Stimulated activated CD8-positive, alpha-beta memory T cell treated with anti-CD3 and anti-CD28 coated beads, Interleukin-7, amount 100 ng/mL, for 4 hours (primary cell): ENCODE measurements around the gene ARL3.

Experiments used
- DNase-seq, 2 donors: peaks; one replicate each; pipeline ENCODE4 v3.0.0-alpha.2; 2020; ENCODE audit warnings: low read depth in 2 of 2

The ARL3 gene

DNA sequence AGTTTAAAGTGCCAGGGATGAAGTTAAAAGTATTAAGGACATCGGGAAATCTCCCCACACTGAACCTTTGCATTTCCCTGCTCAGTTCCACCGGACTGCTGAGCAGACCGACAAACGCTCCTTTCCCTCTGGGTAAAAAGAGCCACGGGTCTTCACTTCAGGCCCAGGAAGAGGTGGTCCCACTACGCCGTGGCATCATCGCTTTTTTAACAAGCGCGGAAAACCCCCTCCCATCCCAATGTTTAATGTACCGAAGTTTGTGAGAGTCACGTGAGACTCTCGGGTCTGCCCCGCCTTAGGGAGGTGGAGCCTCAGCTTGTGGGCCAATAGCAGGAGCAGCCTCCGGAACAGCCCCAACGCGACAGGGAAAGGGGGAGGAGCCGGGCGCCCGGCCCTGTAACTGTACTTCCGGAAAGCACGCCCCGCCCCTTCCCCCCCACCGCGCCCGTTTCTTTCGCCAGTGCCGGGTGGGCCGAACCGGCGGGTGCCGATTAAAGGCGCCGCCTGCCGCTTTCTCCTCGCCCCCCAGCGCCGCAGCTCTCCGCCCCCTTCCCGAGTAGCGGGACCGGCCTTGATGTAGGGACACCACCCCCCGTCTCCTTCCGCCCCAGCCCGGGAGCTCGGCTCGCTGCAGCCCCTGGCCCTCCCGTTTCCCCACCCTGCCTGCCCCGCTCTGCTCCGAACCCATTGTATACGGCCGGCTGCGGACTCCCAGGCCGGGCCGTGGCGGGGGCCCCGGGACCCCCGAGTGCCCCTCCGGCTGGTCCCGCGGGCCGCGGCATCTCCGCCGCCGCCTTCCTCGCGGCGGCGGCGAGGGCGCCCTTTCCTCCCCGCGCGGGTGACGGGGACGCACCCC lies 72.1 kb downstream of the ARL3 start:
- DNase-seq = peak; percentile 95 to 98

DNA sequence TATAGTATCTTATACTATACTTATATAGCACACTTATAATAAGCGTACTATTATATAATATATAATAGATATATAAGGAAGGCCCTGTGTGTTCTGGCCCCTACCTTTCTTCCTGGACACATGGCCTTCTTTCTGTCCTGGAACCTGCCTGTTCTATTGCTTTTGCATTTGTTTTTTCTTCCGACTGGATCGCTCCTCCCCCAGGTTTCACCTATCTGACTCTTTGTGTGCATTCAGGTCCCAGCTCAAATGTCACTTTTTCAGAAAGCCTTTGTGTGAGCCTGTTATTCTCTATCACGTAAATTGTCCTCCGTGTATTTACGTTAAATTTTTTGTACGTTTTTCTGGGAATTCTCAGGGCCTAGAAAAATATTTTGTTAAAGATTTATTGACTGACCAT lies 72.8 kb downstream of the ARL3 start:
- DNase-seq = no peak

DNA sequence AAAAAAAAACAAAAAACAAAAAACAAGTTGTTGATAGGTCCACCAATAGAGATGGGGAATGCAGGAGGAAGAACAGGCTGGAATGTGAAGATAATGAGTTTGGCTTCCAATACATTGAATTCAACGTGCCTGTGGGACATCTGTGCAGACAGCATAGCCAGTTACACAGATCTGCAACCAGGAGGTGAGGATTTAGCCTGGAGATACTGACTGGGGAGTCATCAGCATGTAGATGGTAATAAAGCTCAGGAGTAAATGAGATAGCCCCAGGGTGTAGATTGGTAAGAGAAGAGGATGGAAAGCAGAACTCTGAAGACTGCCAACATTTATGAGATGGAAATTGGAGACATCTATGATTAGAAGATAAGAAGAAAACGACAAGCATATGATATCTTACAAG lies 74.7 kb downstream of the ARL3 start:
- DNase-seq = no peak

DNA sequence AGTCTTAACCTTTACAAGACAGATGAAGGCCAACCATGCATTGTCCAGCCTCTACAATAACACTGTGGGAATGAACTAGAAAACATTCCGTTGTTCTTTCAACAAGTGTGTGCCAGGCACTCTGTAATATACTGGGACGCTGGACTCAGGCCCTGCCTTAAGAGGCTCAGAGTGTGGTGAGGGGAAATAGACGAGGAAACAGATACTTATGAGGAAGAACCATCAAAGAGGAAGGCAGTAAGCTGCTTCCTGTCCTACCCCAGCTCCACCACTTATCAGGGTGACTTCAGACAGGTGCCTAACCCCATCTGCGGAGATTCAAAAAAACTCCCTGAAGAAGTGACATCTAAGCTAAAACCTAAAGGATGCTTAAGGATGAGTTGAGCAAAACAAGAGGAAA lies 78.8 kb downstream of the ARL3 start:
- no peak for DNase-seq

DNA sequence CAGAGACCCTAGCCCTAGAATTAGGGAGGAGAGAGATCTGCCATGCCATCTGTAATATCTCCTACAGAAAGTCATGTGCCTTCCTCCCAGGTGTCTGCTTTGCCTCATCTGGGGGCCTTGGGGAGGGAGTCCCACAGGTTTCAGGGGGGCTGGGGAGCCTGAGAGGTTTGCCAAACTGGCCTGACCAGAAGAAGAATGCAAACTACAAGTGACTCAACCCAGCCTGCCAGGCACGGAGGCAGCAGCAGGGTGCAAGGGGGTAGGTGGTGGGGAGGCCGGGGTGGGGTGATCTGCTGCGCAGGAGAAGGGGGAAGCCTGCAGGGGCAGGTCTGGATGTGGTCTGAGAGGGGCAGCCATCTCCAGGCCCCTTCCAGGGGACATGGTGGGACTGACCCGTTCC lies 79.5 kb downstream of the ARL3 start:
- no peak for DNase-seq

DNA sequence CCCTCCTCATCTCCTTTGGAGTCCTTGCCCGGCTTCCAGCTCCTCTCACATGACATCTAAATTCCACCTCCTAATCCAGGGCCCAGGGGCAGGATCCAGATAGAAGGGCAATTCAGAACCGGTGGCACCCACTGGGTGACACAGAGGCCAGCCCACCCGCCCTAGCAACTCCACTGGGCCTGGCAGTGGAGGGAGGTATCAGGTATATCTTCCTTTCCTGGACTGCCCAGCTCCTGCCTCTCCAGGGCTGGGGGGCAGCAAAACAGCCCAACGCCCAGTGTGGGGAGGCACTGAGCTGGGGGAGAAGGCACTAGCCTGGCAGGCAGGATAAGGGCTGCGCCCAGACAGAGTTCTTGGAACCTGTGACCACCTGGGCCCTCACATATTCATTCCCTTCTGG lies 80.3 kb downstream of the ARL3 start:
- DNase-seq = no peak

DNA sequence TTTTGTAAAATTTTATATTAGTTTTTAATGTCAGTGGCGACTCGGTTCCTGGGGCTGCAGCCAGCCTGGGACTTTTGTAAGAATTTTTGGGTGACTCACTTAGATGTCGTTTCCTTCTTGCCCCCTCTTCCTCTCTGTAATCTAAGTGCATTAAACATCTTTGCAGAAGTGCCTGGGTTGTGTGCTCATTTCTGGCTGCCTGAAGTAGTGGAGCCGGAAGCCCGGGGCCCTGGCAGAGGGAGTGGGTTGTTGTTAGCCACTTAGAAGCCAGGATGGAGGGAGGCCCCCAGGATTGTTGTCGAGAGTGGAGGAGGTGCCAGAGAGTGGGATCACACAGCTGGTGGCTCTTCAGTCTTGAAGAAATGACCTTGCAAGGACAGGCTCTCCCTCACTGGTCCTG lies 80.9 kb downstream of the ARL3 start:
- peak in 1 of 2 donors; percentile 8 for DNase-seq

DNA sequence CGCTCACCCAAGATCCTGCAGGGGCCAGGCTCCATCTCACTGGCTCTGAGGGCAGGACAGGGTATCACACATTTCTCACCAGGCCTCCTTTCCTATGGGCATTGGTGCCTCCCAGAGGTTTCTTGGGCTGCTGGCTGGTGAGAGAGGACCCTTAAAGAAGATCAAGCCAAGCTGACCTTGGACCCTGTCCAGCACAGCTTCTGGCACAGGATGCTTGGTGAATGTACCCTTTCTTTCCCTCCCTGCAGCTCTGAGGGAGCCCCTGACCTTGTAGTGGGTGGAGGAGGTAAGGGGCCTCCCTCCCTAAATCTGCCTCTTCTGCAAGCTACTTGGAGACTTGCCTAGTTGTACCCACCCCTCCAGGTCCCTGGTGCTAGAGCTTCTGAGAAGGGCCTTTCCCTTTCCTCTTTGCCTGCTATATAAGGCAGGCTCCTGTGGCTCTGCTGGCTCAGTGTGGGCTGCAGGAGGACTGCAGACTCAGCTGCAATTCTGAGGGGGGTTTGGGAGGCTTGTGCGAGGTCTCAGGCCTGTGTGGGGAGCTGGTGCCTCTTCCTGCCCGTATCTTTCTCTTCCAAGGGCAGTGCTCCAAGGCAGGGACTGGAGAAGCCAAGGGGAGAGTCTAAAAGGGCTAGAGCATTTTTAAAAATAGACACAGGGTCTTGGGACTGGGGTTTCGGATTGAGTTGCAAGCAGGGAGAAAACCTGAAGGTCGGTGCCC lies 81.6 kb downstream of the ARL3 start:
- no peak for DNase-seq

DNA sequence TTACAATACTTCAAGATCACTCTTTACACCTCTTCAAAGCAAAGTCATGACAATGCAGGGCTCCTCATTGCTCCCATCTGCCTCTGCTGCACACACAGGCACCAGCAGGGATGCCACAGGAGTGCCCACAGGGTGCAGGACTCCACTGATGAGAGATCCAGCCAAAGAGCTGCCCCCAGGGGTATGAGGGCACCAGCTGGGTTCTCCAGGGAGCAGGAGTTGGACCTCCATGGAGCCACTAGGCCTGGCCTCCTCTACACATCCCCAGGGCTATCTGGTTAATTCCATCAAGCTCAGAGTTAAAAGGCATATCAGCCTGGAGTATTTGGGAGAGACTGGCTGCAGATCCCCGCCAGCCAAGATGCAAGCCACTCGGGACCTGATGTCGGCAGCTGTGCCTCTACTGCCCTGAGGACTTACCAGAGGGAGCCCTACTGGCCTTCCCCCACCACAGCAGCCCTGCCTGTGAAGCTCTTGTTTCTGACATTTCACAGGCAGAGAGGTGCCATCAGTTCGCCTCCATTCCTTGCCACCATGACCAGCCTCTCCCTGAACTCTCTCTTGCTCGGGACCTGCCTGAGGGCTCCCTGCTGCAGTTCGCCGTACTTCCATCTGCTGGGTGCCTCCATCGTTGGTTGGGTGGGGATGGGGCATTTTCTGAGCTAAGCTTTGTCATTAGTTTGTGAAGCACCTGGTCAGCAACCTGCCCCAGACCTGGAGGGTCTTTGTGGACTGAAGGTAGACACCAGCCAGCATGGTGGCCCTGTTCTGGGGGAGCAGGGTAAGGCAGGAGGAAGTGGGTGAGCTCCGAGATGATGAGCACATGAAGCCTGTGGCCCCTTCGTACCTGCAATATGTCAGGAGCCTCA lies 82.4 kb downstream of the ARL3 start:
- DNase-seq = no peak

DNA sequence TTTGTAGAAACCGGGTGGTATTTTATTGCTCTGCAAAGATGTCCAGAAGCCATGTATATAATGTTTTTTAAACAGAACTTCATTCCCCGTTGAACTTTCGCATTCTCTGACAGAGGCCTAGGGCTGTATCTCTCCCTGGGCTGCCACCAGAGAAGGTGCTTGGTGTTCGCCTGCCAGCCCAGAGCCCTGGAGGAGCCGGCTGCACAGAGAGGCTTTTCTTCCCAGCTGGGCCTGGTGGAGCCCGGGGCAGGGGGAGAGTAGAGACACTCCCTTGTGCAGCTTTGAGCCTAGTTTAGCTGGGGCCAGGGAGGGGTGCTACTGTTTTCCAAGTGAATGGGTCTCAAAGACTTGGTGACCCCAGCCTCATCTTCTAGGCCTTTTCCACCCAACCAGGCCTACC lies 83.5 kb downstream of the ARL3 start:
- DNase-seq = no peak

DNA sequence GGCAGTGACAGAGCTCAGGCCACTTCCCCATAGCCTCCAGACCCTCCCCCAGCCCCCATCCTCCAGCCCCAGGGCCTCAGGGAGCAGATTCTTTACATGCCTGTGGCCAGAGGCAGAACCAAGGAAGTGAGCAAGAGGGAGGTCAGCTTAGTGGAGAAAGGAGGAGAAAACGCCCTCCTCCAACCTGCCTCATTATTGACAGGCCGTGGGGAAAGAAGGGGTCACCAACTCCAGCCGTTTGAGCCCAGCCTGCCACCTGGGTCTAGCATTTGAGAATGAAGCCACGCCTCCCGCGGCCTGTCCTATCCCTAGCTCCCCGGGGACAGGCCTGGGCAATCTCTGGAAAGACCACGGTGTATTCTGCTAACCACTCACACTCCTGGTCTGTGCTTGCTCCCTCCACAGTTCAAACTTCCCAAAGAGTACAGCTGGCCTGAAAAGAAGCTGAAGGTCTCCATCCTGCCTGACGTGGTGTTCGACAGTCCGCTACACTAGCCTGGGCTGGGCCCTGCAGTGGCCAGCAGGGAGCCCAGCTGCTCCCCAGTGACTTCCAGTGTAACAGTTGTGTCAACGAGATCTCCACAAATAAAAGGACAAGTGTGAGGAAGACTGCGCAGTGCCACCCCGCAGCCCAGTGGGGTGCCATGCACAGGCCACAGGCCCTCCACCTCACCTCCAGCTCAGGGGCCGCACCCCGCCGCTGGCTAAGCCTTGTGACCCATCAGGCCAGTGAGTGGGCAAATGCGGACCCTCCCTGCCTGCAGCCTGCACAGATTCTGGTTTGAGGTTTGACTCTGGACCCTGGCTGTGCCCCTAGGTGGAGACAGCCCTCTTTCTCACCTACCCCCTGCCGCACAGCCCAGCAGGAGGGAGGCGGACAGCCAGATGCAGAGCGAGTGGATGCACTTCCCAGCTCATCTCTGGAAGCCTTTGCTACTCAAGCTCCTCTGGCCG lies 84.3 kb downstream of the ARL3 start:
- DNase-seq = no peak

DNA sequence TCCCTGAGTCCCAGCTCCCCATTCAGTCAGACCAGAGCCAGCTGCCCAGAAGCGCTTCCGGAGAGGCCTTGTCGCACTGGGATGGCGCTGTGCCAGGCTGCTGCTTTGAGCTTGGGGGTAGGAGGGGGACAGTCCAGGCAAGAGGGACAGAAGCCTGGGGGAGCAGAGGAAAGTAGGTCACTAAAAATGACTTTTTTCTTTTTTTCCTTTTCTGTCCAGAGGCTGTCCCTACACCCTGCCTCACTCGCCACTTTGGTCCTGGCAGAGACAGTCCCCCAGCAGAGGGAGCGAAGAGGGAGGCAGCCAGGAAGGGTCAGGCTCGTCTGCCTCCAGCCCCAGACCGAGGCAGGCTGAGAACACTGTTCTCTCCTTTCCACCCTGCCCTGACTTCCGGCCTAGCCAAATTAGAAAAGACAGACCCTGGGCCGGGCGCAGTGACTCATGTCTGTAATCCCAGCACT lies 85.7 kb downstream of the ARL3 start:
- no peak for DNase-seq

DNA sequence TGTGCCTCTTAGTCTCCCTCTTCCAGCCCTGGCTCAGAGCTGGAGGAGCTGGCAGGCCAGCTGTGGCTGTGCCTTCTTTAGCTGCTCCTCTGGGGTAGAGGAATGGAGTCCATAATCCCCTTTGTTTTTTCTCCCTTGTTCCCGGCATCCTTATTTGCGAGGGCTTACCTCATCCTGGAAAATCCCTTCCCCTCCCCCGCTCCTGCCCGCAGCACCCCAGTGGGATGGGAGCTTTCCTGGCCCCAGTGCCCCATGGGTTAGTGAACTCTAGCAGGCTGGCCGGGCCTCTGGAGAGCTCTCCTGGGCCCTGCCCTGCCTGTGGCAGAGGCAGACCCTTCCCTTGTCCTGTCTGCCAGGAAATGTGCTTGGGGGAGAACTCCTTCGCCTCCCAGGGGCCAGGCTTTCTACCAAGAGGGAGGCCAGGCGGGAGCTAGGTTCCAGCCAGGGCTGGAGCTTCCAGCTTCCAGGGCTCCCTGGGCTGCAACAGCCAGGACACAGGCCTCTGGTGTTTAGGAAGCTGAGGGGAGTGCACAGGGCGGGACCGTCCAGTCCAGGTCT lies 86.4 kb downstream of the ARL3 start:
- no peak for DNase-seq

DNA sequence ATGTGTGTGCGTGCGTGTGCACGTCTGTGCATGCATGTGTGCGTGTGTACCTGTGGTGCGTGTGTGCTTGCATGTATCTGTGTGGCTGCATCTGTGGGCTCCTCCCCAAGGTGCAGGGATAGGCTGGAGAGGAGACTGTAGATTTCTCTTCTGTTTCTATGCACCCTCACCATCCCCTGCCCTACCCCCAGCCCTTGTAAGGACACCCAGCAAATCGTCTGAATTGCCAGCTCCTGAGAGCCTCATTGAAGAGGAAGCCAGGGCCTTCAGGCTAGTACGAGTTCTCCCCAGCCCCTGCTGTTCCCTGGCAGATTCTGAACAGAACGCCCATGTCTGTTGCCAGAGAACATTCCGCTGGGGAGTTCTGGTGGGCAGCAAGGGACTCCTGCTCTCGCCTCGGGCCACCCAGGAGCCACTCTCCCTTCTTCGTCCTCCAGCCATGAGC lies 86.9 kb downstream of the ARL3 start:
- no peak for DNase-seq

DNA sequence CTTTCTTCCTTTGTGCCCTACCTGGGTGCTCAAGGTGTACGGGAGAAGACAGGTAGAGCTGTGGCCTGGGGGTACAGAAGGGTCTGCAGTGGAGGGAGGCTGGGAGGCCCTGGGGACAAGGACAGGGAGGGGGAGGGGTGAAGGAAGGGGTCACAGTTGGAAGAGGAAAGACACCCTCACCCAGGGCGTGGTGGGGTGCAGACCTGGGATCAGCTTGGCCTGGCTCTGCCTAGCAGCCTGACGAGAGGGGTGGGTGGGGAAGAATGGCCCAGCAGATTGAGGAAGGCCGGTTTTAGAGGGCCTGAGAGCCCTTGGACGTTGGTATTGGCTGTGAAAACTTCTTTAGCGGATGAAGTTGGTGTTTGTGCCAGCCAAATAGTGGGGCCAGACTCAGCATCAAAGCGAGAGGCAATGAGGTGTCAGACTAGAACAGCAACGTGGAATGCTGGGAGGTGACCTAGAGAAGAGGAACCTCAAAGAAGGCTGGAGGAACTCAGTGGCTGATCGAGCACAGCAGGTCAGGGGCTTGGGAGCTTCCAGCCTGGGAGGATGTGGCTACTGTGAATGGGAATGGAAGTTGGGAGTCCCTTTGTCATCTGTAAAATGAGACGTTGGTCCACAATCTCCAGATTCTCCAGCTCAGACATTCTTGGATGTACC lies 88.0 kb downstream of the ARL3 start:
- DNase-seq = no peak

DNA sequence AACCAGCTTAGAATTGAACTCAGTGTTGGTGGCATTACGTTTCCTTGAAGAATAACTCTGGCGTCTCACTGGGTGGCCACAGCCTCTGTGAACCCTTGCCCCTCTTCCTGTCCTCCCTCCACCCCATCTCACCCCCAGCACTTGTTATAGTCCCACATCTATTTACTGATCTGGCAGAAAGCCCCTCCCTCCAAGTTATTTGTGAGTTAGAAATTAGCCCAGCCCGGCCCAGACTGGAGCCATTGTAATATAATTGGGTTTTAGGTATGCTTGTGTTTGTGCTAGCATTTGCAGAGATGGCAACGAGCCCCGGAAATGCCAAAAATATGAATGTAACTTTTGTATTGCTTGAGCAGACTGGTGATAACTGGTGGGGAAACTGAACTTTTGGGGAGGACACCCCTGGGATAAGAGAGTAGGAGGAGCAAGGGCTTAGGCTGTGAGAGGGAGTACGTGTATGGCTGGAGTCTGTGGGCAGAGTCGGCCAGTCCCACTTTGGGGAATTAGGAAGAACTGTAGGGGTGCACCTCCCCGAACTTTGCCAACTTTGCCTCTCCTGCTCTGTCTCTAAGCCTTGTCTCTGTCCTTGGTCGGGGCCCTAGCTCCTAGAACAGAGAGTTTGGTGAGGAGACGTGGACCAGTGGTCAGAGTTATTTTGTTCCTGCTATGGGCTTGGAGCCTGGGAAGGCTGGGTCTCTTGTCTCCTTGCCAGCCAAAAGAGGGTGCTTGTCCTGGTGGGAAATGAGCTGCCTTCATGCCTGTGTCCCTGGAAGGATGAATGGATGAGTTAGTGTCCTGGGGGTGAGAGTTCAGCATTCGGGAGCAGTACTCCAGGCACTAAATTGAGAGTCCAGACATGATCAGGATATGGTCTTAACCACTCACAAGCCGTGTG lies 89.2 kb downstream of the ARL3 start:
- DNase-seq = no peak

DNA sequence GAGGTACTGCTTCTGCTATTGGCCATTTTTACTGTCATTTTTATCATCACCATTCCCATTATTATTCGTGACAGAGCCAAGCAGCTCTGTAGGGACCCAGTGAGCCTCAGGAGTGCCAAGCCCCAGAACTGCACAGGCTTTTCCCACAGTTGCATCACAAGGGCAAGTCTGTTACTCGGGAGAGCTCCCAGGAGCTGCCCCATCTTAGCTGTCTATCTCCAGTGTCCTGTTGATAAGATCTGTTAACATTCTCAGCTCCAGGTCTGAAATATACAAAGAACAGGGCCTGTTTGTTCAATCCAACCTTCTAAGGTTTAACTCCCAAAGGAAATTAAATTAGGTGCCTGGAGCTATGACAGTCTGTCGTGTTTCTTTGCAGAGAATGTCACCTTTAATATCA lies 90.1 kb downstream of the ARL3 start:
- no peak for DNase-seq
